Measurements from ENCODE around the gene SMYD1. TPM values are rescaled to one million over a fixed set of nuclear protein-coding genes. Genes with fewer than 3 reads are reported as not detected.

SMYD1 gene
- total RNA-seq, 2 experiments from 2014 or later = not detected

DNA sequence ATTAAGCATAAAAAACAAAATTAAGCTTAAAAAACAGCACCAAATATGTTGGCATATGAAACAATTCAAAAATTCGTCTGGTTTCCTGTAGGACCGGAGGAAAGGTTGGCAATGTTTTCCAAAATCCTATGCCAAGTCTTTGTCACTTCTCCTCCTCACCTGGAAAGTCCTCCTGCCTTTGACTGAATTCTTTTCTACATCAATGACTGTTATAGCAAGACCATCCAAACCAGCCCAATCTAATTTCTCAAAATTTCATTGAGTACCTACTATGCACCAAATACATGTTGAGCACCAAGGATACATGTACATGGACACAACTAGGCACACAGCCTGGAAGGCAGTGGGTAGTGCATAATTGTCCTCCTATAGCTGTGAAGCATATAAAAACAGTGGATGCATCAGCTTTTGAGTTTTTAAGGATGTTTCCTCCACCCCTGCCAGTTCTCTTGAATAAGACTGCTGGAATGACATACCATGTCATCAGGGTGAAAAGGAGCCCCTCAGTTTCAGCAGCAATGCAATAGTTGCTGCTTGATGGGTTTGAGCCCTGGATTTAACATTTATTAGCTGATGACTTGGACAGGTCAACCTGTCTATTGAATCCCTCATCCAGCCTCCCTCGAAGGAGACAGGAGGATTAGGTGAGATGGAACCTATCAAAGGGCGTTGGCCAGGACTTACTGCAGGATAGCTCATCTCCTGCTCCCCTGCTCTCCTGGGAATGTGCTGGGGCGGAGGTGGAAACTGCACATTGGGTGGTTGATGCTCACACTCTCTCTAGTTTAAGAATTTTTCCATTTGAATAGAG lies 55.7 kb downstream of the SMYD1 start:
- H3K36me3 Mint-ChIP-seq (ENCODE audit: low read depth) = no peaks in the 10 kb centered on the region
- ATAC-seq (no peak), DNase-seq (no peak)
- no peak overlapping the region for H3K27ac Mint-ChIP-seq
- ChIA-PET POLR2A (no interaction called here), CTCF (no interaction called here)
- H3K27me3 Mint-ChIP-seq = peaks cover 2% of the 10 kb centered on the region
- H3K4me1 Mint-ChIP-seq = no peaks in the 10 kb centered on the region
- H3K4me3 Mint-ChIP-seq = no peak overlapping the region
- no peaks in the 10 kb centered on the region for H3K9me3 Mint-ChIP-seq (ENCODE audit: low read depth)
- intact Hi-C loops (cut with DNase I, micrococcal nuclease) = no loop called here

DNA sequence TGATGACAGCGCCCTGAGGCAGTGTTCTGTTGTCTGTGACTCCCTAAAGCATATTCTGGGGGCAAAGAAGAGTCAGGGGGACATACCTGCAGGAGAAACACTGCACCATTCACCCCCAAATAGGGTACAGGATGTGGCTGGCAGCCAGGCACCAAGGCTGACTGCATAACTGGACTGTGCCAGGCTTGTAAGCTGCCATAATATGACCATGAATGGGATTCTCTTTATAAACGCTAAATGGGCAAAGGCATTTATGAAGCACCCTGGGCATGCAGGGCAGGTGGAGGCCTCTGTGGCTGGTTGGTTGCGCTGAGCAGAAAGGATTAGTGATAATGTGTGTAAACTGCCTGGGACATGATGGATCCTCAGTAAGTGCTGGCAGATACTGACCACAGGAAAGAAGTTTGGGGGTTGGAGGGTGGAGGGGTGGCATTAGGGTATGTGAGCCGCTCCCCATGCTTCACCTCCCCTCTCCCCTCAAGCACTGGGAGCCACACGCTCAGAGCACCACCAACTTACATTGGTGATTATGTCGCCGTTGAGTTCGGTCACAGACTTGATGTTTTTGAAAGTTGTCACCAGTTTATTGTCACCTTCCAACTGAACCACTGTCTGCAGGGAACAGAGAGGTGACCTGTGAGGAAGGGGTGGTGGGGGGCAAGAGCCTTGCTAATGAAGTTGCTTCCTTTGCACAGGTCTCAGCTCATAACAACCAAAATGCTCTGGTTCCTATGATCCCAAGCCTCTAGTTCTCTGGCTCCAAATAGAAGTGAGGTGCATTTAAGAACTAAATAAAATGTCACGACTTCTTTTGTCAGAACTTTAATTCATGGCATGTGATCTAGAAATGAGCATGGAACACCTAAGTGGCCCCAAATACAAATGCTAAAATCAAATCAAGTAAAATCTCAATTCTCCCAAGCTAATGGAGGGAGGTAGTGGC lies 56.6 kb downstream of the SMYD1 start:
- ChIA-PET CTCF (no interaction called here), POLR2A (no interaction called here)
- DNase-seq (no peak), ATAC-seq (no peak)
- Mint-ChIP-seq H3K27me3 (peaks cover 2% of the 10 kb centered on the region), H3K9me3 (ENCODE audit: low read depth) (no peaks in the 10 kb centered on the region), H3K4me3 (no peak overlapping the region), H3K36me3 (ENCODE audit: low read depth) (no peaks in the 10 kb centered on the region), H3K27ac (no peak overlapping the region), H3K4me1 (no peaks in the 10 kb centered on the region)
- intact Hi-C loops (cut with DNase I, micrococcal nuclease) = no loop called here

DNA sequence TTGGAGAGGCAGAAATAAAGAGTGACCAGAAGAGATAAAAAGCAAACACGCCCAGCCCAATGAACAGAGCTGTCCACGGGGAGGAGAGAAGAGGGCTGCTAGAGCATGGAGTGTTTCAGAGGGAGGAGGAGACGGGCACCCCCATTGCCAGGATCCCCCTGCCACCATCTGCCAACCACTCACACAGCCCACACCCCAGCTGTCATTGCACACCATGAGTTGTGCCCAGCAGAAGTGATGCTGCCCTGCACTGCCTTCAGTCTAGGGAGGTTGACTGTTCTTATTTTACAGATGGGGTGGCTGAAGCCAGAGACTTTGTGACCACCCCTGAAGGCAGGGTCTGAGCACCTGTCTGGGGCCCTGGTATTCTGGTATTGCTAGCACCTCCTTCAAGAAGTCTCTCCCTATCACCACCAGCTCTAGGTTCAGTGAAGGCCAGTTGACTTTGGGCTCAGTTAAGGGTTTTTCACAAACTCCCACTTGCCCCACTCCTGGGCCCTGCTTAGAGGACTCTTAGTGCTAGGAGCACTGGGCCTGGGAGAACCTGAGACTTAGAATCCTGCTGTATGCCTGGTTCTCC lies 57.8 kb downstream of the SMYD1 start:
- H3K27me3 Mint-ChIP-seq = peaks cover 2% of the 10 kb centered on the region
- ChIA-PET CTCF (interaction anchor here (0.7 kb wide), 1 partner anchor 75 kb away, joined by 3 read pairs; no protein-coding TSS in a partner anchor), POLR2A (no interaction called here)
- H3K27ac Mint-ChIP-seq = no peak overlapping the region
- intact Hi-C loops (cut with DNase I, micrococcal nuclease) = no loop called here
- H3K4me3 Mint-ChIP-seq = no peak overlapping the region
- DNase-seq (no peak), ATAC-seq (no peak)
- no peaks in the 10 kb centered on the region for H3K9me3 Mint-ChIP-seq (ENCODE audit: low read depth)
- H3K36me3 Mint-ChIP-seq (ENCODE audit: low read depth) = no peaks in the 10 kb centered on the region
- peaks cover 2% of the 10 kb centered on the region for H3K4me1 Mint-ChIP-seq

DNA sequence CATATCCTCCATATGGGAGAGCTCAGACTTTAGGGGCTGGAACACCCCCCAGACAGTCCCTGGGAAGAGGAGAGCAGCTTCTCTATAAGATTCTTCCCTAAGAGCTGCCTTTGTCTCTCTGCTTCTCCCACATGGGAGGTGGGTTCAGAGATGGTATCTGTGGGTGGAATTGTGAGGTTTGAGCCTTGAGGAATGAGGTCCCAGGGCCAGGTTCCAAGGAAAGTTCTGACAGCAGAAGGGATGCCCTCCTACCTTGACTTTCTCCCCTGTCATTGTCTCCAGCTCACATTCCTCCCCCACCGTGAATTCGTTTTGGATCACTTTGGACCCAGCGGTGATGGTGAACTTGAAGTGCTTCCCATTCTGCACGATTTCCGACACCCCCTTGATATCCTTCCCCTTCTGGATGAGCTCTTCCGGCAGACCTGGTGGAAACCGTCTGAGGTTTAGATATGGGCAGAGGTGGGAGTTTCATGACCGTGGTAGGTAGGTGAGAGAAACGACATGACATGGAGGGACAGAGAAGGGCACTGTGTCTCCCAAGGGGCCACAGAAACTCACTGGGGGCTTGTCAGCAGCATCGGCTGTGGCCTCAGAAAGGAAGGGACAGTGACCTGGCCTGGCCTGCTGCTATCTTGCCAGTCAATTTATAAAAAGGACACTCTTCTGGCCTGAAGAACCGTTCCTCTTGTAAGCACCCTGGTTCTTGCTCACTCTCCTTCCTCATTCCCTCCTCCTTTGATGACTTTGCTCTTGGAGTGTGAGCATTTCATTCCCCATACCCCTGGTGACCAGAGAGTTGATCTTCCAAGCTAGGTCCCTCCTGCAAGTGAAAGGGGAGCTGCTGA lies 58.5 kb downstream of the SMYD1 start:
- intact Hi-C loops (cut with DNase I, micrococcal nuclease) = loop anchor here in 1 of 2 experiments (2.0 kb wide), 1 partner anchor 61 kb away; no protein-coding TSS in a partner anchor
- POLR2A ChIA-PET = no interaction called here
- no peaks in the 10 kb centered on the region for H3K9me3 Mint-ChIP-seq (ENCODE audit: low read depth)
- no peak for ATAC-seq
- peaks cover 2% of the 10 kb centered on the region for H3K27me3 Mint-ChIP-seq
- DNase-seq = no peak
- peaks cover 2% of the 10 kb centered on the region for H3K4me1 Mint-ChIP-seq
- H3K36me3 Mint-ChIP-seq (ENCODE audit: low read depth) = no peaks in the 10 kb centered on the region
- CTCF ChIA-PET = interaction anchor here (0.7 kb wide), 1 partner anchor 76 kb away, joined by 3 read pairs; no protein-coding TSS in a partner anchor
- H3K4me3 Mint-ChIP-seq = no peak overlapping the region
- H3K27ac Mint-ChIP-seq = no peak overlapping the region

DNA sequence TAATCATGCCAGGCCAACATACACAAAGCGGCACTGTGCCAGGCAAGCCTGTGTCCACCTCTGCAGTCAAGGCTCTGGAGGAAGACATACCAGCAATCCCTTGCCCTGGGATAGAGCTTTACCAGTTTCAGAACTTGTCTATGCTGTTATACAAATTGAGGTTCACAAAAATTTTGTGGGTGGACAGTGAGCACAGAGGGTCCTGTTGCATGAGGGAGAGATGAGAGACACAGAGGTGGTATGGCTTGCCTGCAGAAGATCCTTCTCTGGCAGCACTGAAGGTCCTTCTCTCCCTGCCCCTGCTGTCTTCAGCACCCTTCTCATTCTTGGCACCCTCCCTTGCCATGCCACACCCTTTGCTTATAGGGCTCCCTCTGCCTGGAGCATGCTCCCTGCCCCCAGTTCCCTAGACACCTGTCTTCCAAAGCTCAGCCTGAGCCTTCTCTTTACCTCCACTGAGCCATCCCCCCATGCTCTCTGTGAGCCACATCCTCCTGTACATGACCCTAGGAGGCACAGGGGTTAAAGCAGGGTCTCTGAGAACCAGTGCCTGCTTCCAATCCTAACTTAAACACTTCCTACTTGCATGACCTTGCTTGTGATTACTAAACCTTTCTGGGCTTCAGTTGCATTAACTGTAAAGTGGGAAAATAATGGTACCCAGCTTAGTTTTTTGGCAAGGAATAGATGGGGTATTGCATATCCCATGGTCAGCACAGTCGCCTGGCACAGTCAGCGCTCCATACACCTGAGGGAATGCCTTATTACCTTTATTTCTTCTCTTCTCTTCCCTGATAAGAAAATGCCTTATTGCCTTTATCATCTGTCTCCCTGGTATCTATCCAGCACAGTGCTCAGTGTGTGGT lies 59.4 kb downstream of the SMYD1 start:
- Mint-ChIP-seq H3K4me3 (no peak overlapping the region), H3K36me3 (ENCODE audit: low read depth) (no peaks in the 10 kb centered on the region), H3K27ac (no peak overlapping the region), H3K4me1 (peaks cover 2% of the 10 kb centered on the region), H3K9me3 (ENCODE audit: low read depth) (no peaks in the 10 kb centered on the region), H3K27me3 (peaks cover 2% of the 10 kb centered on the region)
- DNase-seq (no peak), ATAC-seq (no peak)
- intact Hi-C loops (cut with DNase I, micrococcal nuclease) = loop anchor here in 1 of 2 experiments (2.0 kb wide), 1 partner anchor 62 kb away; no protein-coding TSS in a partner anchor
- ChIA-PET CTCF (no interaction called here), POLR2A (no interaction called here)

DNA sequence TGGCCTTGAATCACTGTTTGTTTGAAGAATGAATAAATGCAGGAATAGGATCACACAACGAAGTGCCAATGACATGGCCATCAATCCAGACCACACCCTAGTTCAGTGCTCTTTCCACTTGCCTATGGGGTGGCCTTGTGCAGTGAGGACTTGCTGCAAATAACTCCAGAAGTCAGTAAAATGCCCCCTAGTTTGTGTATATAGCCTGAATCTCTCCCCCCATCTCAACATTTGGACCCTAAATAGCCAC lies 59.9 kb downstream of the SMYD1 start:
- ChIA-PET POLR2A (no interaction called here), CTCF (interaction anchor here (0.7 kb wide), 1 partner anchor 97 kb away, joined by 3 read pairs; no protein-coding TSS in a partner anchor)
- Mint-ChIP-seq H3K36me3 (ENCODE audit: low read depth) (no peaks in the 10 kb centered on the region), H3K27ac (no peak overlapping the region), H3K27me3 (peaks cover 2% of the 10 kb centered on the region), H3K4me1 (peaks cover 2% of the 10 kb centered on the region), H3K4me3 (no peak overlapping the region), H3K9me3 (ENCODE audit: low read depth) (no peaks in the 10 kb centered on the region)
- ATAC-seq (no peak), DNase-seq (no peak)
- intact Hi-C loops (cut with DNase I, micrococcal nuclease) = loop anchor here in 1 of 2 experiments (2.0 kb wide), 1 partner anchor 63 kb away; no protein-coding TSS in a partner anchor

DNA sequence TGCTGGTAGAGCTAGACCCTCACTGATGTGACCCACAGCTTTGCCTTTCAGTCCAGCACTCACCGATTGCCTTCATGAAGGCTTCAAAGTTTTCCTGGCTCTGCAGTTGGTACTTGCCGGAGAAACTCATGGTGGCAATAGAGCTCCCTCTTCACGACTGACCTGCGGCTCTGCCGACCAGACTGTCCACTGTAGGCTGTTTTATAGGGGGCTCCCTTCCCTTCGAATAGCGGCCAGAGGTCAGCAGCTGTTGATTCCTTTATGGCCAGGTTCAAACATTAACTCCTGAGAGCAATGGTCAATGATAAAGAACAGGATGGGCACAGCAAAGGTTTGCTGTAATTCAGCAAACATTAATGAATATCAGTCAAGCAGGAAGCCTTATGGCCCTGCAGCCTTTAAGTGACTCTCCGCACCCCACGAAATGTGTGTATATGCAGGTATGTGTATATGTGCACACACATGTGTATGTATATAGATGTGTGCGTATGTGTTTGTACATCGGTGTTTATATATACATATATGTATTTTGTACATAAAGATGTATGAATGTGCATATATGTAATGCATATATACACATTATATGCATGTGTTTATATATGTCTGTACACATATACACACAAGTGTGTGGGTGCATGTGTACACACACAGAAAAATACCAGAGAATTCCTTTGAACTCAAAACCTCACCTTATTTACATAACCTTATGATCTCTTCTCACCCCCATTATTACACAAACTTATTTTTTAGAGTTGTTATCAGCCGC lies 60.4 kb downstream of the SMYD1 start, which contains the start of gene FABP1:
FABP1 (minus strand) TSS at position 175 of the 766 bp plus-strand sequence; CDS start at position 130, 45 bp downstream.
- no peak for ATAC-seq
- intact Hi-C loops (cut with DNase I, micrococcal nuclease) = loop anchor here in 1 of 2 experiments (2.0 kb wide), 1 partner anchor 63 kb away; no protein-coding TSS in a partner anchor
- ChIA-PET POLR2A (no interaction called here), CTCF (interaction anchor here (0.7 kb wide), 1 partner anchor 97 kb away, joined by 3 read pairs; no protein-coding TSS in a partner anchor)
- H3K9me3 Mint-ChIP-seq (ENCODE audit: low read depth) = no peaks in the 10 kb centered on the region
- H3K36me3 Mint-ChIP-seq (ENCODE audit: low read depth) = no peaks in the 10 kb centered on the region
- no peak within 1 kb of the TSS for H3K27ac Mint-ChIP-seq
- H3K27me3 Mint-ChIP-seq = peaks cover 2% of the 10 kb centered on the region
- no peak within 1 kb of the TSS for H3K4me3 Mint-ChIP-seq
- H3K4me1 Mint-ChIP-seq = peaks cover 2% of the 10 kb centered on the region
- no peak for DNase-seq

DNA sequence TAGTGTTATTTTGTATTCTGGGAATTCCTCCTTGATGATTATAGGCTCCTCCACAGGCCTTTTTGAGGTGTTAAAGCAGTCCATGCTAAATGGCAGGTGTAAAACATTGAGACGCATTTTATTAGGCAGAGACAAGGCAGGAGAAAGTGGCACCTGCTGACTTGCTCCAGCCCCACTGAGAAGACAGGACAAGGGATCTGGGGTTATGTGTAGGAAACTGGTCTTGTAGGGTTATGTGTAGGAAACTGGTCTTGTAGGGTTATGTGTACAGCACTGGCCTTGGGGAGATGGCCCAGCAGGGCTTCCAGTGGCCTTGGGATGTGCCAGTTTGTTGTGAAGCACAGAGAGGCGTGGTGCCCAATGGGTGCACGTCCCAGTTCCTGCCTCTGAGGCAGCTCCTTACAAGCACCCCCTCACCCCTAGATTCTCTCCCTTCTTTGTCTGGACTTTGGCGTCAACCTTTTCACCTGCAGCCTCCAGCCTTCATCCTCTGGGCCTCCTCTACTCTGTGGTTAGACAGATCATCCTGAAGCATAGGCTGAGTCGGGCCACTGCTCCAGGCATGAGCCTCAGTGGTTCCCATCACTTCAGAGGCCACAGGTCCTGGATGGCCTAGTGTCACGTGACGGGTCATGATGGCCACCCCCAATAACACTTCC lies 61.2 kb downstream of the SMYD1 start:
- ChIA-PET POLR2A (no interaction called here), CTCF (no interaction called here)
- DNase-seq = no peak
- Mint-ChIP-seq H3K36me3 (ENCODE audit: low read depth) (no peaks in the 10 kb centered on the region), H3K9me3 (ENCODE audit: low read depth) (no peaks in the 10 kb centered on the region), H3K27ac (no peak overlapping the region), H3K4me3 (no peak overlapping the region), H3K27me3 (peaks cover 2% of the 10 kb centered on the region), H3K4me1 (peaks cover 2% of the 10 kb centered on the region)
- intact Hi-C loops (cut with DNase I, micrococcal nuclease) = no loop called here
- ATAC-seq = no peak

DNA sequence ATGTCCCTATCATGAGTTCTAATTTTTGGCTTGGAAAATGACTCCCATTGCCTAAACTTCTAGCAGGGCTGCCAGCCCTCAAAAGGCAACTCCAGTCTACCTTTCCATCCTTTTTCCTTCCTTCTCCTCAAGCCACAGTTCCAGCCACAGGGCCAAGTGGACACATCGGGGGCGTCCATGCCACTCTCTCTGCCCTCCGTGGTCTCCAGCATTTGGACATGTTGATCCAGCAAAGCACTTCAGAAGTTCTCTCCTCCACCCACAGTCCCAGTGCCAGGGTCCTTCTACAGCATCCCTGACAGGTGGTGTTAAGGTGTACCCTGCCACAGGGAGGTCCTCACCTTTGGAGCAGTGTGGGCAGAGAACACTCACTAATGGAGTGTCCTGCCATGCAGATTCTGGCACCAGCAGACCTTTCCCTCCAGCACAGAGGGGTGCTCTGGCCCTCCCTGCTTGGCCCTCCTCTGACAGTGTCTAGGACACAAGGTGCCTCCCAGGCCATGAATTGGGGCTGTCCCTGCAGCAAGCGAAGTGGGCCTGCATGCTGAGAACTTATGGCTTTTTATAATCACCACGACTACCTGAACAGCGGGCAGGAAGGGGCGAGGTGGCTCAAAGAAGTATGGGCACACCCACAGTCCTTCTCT lies 61.8 kb downstream of the SMYD1 start:
- H3K4me1 Mint-ChIP-seq = peaks cover 2% of the 10 kb centered on the region
- no peaks in the 10 kb centered on the region for H3K36me3 Mint-ChIP-seq (ENCODE audit: low read depth)
- H3K27me3 Mint-ChIP-seq = peaks cover 2% of the 10 kb centered on the region
- H3K4me3 Mint-ChIP-seq = no peak overlapping the region
- ATAC-seq (no peak), DNase-seq (no peak)
- no peak overlapping the region for H3K27ac Mint-ChIP-seq
- ChIA-PET CTCF (no interaction called here), POLR2A (no interaction called here)
- H3K9me3 Mint-ChIP-seq (ENCODE audit: low read depth) = no peaks in the 10 kb centered on the region
- intact Hi-C loops (cut with DNase I, micrococcal nuclease) = no loop called here
